GM18951 (cell line): Measurements from ENCODE around the gene C11orf54.
"Not testable (repeated sequence)": the region's sequence is repeated elsewhere in the genome, so short reads cannot be mapped to it uniquely, and the experiment has no call there.

Experiments
- POLR2A ChIP-seq: IDR thresholded peaks from 4 replicates; pipeline ENCODE4 v1.6.1; 2011; ENCODE audit warnings: mild to moderate bottlenecking; ENCODE audit not compliant: insufficient read length, insufficient read depth; ENCODE audit errors: extremely low read depth
- in situ Hi-C: fragments of 300-500 bp; cut with MboI; formaldehyde crosslinking; loops from one replicate; pipeline ENCODE4 v1.12.0; 2022; ENCODE audit warnings: low sequenced_read_pairs, mixed read lengths, inconsistent platforms; ENCODE audit not compliant: unreplicated experiment

C11orf54 gene

DNA sequence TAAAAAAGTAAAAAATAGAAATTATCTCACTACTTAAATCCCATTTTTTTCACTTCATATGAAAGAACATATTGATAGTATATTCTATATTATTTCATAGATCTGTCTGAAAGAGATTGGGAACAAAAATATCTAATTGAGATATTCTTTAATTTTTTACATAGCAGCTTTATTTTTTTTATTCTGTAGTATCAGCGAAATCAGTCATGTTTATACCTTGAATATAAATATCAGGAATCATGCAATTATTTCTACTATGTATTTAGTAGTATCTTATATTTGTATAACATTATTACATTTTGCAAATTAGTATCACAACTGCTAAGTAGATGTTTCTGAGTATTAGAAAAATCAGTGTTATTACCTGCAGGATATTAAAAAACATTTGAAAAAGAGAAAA is 20.4 kb downstream of the C11orf54 start:
- in situ Hi-C loops: no loop called here
- TF ChIP-seq POLR2A: no peak

GRCh38 chr11:93765551-93765950 is 24.1 kb downstream of the C11orf54 start:
- TF ChIP-seq POLR2A: no peak
- in situ Hi-C loops: no loop called here

DNA sequence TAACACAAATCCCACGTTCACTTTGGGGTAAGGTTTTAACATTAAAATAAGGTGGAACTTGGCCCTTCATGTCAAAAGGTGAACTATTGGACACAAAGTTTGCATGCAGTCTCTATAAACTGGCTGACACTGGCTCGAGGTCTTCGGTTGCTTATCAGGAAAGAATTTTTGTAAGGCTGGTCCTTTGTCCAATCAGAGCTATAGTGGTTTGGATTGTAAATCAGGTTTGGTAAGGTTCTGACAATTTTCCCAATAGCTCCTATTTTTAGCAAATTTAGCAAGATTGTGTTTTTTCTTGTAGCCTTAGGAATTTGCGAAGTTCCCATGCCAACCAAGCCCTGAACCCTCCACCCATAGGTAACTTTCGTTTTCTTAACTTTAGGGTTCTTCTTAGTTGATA is 25.0 kb downstream of the C11orf54 start:
- in situ Hi-C loops: no loop called here

DNA sequence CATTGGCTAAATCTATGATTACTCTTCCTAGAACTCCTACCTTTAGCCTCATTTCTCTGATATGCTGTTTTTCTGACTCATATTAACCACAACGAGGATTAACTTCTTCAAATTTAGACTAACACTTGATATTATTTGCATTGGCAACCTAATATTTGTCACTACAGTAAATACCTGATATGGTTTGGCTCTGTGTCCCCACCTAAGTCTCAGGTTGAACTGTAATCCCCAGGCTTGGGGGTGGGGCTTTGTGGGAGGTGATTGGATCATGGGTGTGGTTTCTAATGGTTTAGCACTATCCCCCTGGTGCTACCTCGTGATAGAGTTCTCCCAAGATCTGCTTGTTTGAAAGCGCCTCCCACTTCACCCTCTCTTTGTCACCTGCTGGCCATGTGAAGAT is 25.5 kb downstream of the C11orf54 start:
- no peak for TF ChIP-seq POLR2A
- in situ Hi-C loops: no loop called here

More for the DNA sequence above, 25.0 kb downstream of the C11orf54 start:
- TF ChIP-seq POLR2A: no peak

DNA sequence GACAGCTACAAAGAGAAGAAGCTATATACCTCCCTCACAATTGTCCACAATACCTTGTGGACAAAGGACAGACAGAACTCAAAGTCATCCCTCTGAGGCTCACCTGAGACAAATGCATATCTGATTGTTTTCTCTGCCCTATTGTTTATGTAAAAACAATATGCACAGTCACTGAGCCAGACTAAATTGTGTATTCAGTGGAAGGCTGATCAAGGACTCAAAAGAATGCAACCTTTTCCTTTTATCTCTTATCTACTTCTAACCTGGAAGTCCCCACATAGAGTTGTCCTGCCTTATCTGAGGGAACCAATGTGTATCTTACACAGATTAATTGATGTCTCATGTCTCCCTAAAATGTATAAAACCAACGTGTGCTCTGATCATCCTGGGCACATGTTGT is 28.7 kb downstream of the C11orf54 start:
- no peak for TF ChIP-seq POLR2A
- in situ Hi-C loops: no loop called here

GRCh38 chr11:93772123-93772522 is 30.7 kb downstream of the C11orf54 start:
- in situ Hi-C loops: no loop called here

DNA sequence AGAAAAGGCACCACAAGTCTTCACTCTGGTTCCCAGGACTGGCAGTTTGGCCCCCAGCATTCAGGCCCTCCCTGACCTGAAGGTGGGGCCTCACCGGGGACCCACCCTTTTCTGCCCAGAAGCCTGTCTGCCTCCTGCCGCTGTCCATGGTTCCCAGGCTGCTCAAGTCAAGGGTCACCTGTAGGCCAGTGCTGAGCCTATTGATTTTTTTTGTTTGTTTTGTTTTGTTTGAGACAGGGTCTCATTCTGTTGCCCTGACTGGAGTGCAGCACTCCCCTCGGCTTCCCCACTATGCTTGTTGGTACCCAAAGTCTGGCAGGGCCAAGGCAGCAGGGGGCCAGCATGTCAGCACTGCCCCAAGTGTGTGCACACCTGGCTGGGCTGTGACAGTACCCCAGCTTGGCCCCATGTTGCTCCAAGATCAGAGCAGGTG is 31.6 kb downstream of the C11orf54 start:
- TF ChIP-seq POLR2A: no peak
- in situ Hi-C loops: no loop called here

More at GRCh38 chr11:93772123-93772522, 30.7 kb downstream of the C11orf54 start:
- no peak for TF ChIP-seq POLR2A

DNA sequence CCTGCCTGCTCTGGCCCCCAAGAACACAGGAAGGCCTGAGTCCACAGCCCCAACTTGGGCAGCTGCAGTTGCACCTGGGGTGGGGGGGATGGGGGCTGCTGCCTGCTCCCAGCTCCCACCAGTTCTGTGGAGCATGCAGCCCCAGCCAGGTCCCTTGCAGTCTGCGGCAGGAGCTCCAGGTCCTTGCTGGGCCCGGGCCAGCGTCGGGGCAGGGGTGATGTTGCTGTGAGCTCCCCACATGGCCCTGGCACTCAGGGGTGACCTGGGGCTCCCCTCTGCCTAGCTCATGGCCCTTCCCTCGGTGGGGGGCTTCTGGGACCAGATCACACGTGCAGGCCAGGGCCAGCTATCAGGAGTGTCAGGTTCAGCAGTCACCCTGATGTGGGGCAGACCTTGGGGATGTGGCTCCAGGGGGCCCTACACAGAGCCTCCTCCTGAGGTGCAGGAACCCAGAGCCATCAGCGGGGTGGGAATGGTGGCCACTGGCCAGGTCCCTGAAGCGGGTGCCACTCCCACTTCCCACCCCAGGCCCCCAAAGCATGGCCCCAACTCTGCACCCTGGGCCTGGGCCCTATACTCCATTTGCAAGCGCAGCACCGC is 32.2 kb downstream of the C11orf54 start:
- TF ChIP-seq POLR2A: no peak
- in situ Hi-C loops: no loop called here

- in situ Hi-C loops: not testable (repeated sequence)
Observed at GRCh38 chr11:93774560-93774959, 33.1 kb downstream of the C11orf54 start.

- TF ChIP-seq POLR2A: no peak
- in situ Hi-C loops: no loop called here
Observed at GRCh38 chr11:93775289-93775688, 33.8 kb downstream of the C11orf54 start.

- in situ Hi-C loops: no loop called here
- no peak for TF ChIP-seq POLR2A
Observed at GRCh38 chr11:93783362-93783761, 41.9 kb downstream of the C11orf54 start.

GRCh38 chr11:93783765-93784144 is 42.3 kb downstream of the C11orf54 start:
- TF ChIP-seq POLR2A: no peak
- in situ Hi-C loops: no loop called here

GRCh38 chr11:93784145-93784934 is 42.9 kb downstream of the C11orf54 start, which contains the start of gene MED17:
MED17 (plus strand) TSS chr11:93784282; CDS start chr11:93784514, 232 bp downstream.
- peak; percentile 76 for TF ChIP-seq POLR2A
- in situ Hi-C loops: no loop called here

DNA sequence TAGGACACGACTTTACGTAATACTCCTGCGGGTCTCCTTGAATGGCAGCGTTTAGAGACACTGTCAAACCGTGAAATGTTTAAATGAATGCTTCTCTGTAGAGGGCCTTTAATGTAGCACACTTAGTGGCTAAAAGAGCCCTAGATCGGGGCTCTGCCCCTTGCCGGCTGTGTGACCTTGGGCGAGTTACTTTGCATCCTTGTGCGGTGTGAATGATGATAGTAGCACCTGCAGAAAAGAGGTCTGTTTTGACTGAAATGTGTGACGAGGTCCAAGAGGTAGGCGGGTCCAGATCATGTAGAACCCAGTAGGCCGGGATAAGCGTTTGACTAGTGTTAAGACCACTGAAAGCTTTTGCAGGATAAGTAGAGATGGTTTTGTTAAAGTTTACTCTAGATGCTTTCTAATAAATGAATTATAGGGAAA is 43.5 kb downstream of the C11orf54 start:
- no peak for TF ChIP-seq POLR2A
- in situ Hi-C loops: no loop called here

GRCh38 chr11:93791493-93791892 is 50.0 kb downstream of the C11orf54 start:
- in situ Hi-C loops: no loop called here
- no peak for TF ChIP-seq POLR2A
